GM19099 (cell line): Measurements from ENCODE around the gene ADGB.

Experiments used
- POLR2A ChIP-seq: IDR thresholded peaks from 3 replicates; pipeline ENCODE4 v1.6.1; 2011; ENCODE audit warnings: low read depth; ENCODE audit not compliant: insufficient read length; ENCODE audit errors: extremely low read depth

Gene ADGB

GRCh38 chr6:146775220-146775619 lies 176.4 kb downstream of the ADGB start:
- no peak for TF ChIP-seq POLR2A

GRCh38 chr6:146781836-146782235 lies 183.1 kb downstream of the ADGB start:
- TF ChIP-seq POLR2A = no peak

GRCh38 chr6:146785001-146785585 lies 186.3 kb downstream of the ADGB start:
- TF ChIP-seq POLR2A = no peak

GRCh38 chr6:146787876-146788508 lies 189.2 kb downstream of the ADGB start:
- TF ChIP-seq POLR2A = no peak

GRCh38 chr6:146790561-146791091 lies 191.9 kb downstream of the ADGB start:
- no peak for TF ChIP-seq POLR2A

- TF ChIP-seq POLR2A = no peak
Measured at GRCh38 chr6:146791930-146792329, 193.2 kb downstream of the ADGB start.

- TF ChIP-seq POLR2A = no peak
Measured at GRCh38 chr6:146795479-146796133, 196.8 kb downstream of the ADGB start.

- no peak for TF ChIP-seq POLR2A
Measured at GRCh38 chr6:146803601-146804000, 204.8 kb downstream of the ADGB start.

GRCh38 chr6:146805546-146806325 lies 207.0 kb downstream of the ADGB start:
- no peak for TF ChIP-seq POLR2A

GRCh38 chr6:146813554-146813953 lies 214.8 kb downstream of the ADGB start:
- TF ChIP-seq POLR2A = no peak

GRCh38 chr6:146814148-146814750 lies 215.5 kb downstream of the ADGB start:
- no peak for TF ChIP-seq POLR2A

- TF ChIP-seq POLR2A = no peak
Measured at GRCh38 chr6:146819596-146820320, 221.0 kb downstream of the ADGB start.

- no peak for TF ChIP-seq POLR2A
Measured at GRCh38 chr6:146827216-146827928, 228.6 kb downstream of the ADGB start.
